ENCODE measurements around the gene TMC8. TPM values are rescaled to one million over a fixed set of nuclear protein-coding genes. Genes with fewer than 3 reads are reported as not detected.

The TMC8 gene
- total RNA-seq, 1 donor from 2014 or later, result 0.79 TPM

DNA sequence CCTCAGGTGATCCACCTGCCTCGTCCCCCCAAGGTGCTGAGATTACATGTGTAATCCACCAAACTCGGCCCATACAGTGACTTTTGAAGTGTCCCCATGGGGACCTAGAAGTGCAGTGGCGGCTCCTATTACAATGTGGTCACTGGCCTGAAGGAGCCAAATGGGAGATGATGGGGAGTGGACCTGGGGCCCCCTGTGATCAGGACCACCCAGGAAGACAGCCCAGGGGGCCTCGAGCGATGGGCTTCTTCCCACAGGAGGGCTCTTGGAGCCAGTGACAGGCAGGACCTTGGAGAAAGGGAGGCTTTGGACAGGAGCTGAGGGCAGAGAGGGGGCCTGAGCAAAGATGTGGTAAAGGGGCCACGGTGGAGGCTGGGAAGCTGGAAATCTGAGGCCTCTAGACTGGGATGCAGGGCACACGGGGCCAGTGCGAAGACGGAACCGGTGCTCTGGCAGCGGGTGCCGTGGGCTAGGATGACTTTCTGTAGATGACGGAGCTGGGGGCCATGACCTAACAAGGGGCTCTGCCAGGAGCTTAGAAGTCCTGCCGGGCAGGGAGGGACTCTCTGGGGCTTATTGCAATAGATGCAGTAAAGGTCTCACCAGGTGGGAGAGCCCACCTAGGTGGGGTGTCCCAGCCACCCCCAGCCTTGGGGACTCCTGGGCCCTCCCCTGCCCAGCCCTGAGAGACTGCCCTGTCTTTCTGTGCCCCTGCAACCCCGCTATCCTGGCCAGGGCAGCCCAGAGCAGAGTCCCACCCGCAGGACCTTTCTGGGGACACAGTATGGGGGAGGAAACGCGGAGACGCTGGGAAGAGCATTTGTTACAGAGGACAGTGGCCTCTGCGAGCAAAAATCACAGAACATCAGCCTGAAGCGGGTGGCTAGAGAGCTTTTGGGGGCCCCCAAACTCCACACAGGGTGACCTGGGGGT, 12.9 kb downstream of the TMC8 start:
- H3K27ac Mint-ChIP-seq (ENCODE audit: unreplicated experiment), result no peak overlapping the region

GRCh38 chr17:78144147-78144719, 13.7 kb downstream of the TMC8 start:
- H3K4me1 Mint-ChIP-seq, result peaks cover 13% of the 10 kb centered on the region
- H3K27ac Mint-ChIP-seq (ENCODE audit: unreplicated experiment), result no peak overlapping the region
- H3K4me3 Mint-ChIP-seq, result no peak overlapping the region
- DNase-seq (ENCODE audit: low read depth, low spot score), result no peak
- H3K27me3 Mint-ChIP-seq (ENCODE audit: low read depth), result peaks cover 3% of the 10 kb centered on the region
- H3K36me3 Mint-ChIP-seq (ENCODE audit: low read depth), result no peaks in the 10 kb centered on the region
- peaks cover 3% of the 10 kb centered on the region for H3K9me3 Mint-ChIP-seq
- no peak for TF ChIP-seq CTCF (conservative IDR thresholded peaks at IDR 0.05)

More for the DNA sequence above, 12.9 kb downstream of the TMC8 start:
- no peak for DNase-seq (ENCODE audit: low read depth, low spot score)
- no peak for TF ChIP-seq CTCF (conservative IDR thresholded peaks at IDR 0.05)
- H3K4me3 Mint-ChIP-seq, result no peak overlapping the region
- H3K9me3 Mint-ChIP-seq, result peaks cover 3% of the 10 kb centered on the region
- H3K36me3 Mint-ChIP-seq (ENCODE audit: low read depth), result no peaks in the 10 kb centered on the region
- peaks cover 3% of the 10 kb centered on the region for H3K27me3 Mint-ChIP-seq (ENCODE audit: low read depth)
- H3K4me1 Mint-ChIP-seq, result peaks cover 9% of the 10 kb centered on the region

GRCh38 chr17:78144736-78145641, 14.4 kb downstream of the TMC8 start:
- no peak for DNase-seq (ENCODE audit: low read depth, low spot score)
- Mint-ChIP-seq H3K4me1 (peaks cover 11% of the 10 kb centered on the region), H3K27ac (ENCODE audit: unreplicated experiment) (no peak overlapping the region), H3K27me3 (ENCODE audit: low read depth) (peaks cover 3% of the 10 kb centered on the region), H3K36me3 (ENCODE audit: low read depth) (no peaks in the 10 kb centered on the region), H3K4me3 (no peak overlapping the region), H3K9me3 (peaks cover 3% of the 10 kb centered on the region)
- TF ChIP-seq CTCF (conservative IDR thresholded peaks at IDR 0.05), result no peak

DNA sequence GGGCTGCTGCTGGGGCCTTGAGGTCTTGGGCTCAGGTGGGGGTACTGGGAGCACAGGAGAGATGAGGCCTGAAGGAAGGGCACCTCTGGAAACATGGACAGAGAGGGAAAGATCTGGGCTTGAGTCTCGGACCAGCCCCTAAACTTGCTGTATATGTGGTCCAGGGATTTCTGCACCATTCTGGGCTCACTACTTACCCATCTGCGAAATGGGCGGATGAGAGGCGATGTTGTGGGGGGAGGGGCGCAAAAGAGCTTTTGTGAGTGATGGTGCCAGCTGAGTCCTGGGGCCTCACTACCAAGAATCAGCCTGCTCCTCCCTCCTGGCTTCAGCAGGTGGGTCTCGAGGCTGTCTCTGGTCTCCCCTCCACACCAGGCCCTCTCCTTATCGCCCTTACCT, 15.9 kb downstream of the TMC8 start:
- Mint-ChIP-seq H3K27ac (ENCODE audit: unreplicated experiment) (no peak overlapping the region), H3K36me3 (ENCODE audit: low read depth) (no peaks in the 10 kb centered on the region), H3K4me1 (peaks cover 12% of the 10 kb centered on the region), H3K9me3 (no peaks in the 10 kb centered on the region), H3K4me3 (no peak overlapping the region), H3K27me3 (ENCODE audit: low read depth) (no peaks in the 10 kb centered on the region)
- no peak for DNase-seq (ENCODE audit: low read depth, low spot score)
- no peak for TF ChIP-seq CTCF (conservative IDR thresholded peaks at IDR 0.05)

- H3K36me3 Mint-ChIP-seq (ENCODE audit: low read depth), result no peaks in the 10 kb centered on the region
- no peak for TF ChIP-seq CTCF (conservative IDR thresholded peaks at IDR 0.05)
- no peak overlapping the region for H3K4me3 Mint-ChIP-seq
- H3K9me3 Mint-ChIP-seq, result no peaks in the 10 kb centered on the region
- DNase-seq (ENCODE audit: low read depth, low spot score), result no peak
- H3K27ac Mint-ChIP-seq (ENCODE audit: unreplicated experiment), result no peak overlapping the region
- H3K27me3 Mint-ChIP-seq (ENCODE audit: low read depth), result no peaks in the 10 kb centered on the region
- peaks cover 12% of the 10 kb centered on the region for H3K4me1 Mint-ChIP-seq
These were observed 16.3 kb downstream of the TMC8 start for GRCh38 chr17:78146881-78147280.

All from neural crest cell (in vitro differentiated cells).